H1 (cell line): ENCODE data around the gene FAM53B. TPM values are rescaled to one million over a fixed set of nuclear protein-coding genes. Genes with fewer than 3 reads are reported as not detected.

Experiments used
- ATF3 ChIP-seq: IDR thresholded peaks from 2 replicates; pipeline ENCODE4 v1.6.1; 2011; ENCODE audit warnings: low read depth, mild to moderate bottlenecking, low read length; ENCODE audit not compliant: insufficient read depth
- CBX8 ChIP-seq: fragments of 300-800, 300-1000 bp; sonication (generic); IDR thresholded peaks from 2 replicates; pipeline ENCODE4 v1.7.1; 2016; ENCODE audit warnings: low read depth, low read length, borderline replicate concordance
- CHD1 ChIP-seq: IDR thresholded peaks from 2 replicates; pipeline ENCODE4 v1.6.1; 2012; ENCODE audit warnings: low read depth, low read length, improper control_type of control experiment
- JUND ChIP-seq: IDR thresholded peaks from 2 replicates; pipeline ENCODE4 v1.6.1; 2011; ENCODE audit warnings: mild to moderate bottlenecking, improper control_type of control experiment, low read length
- POLR2AphosphoS5 ChIP-seq: IDR thresholded peaks from 2 replicates; pipeline ENCODE4 v1.6.1; 2011; ENCODE audit warnings: low read depth, low read length
- SAP30 ChIP-seq: fragments of 300-600 bp; sonication (generic); IDR thresholded peaks from 2 replicates; pipeline ENCODE4 v1.7.1; 2012; ENCODE audit warnings: low read length, moderate library complexity, mild to moderate bottlenecking, inconsistent platforms; ENCODE audit not compliant: insufficient read depth, insufficient replicate concordance
- USF2 ChIP-seq: IDR thresholded peaks from 2 replicates; pipeline ENCODE4 v1.6.1; 2011; ENCODE audit warnings: low read length, improper control_type of control experiment
- polyA plus RNA-seq, 7 experiments: library from polyadenylated mRNA; depleted of rRNA in 3 of 7; stranded (reverse) in 5 of 7; unstranded in 2 of 7; fragments of >200 nt in 5 of 7; fragments of 200-250 nt in 2 of 7; gene quantifications; 1 replicate in 5 of 7; 2 replicates in 1 of 7; 4 replicates in 1 of 7; pipeline versions ENCODE4 v1.2.1 to v1.2.3, GENCODE V29; 2011 to 2013; ENCODE audit warnings: missing spikeins in 2 of 7, mixed read lengths in 2 of 7
- total RNA-seq: library from RNA; stranded (reverse); fragmentation: NEBNext Ultra II Directional; extraction: Animal tissue kit (Norgen Biotek cat#: 25700); gene quantifications from 2 replicates; pipeline ENCODE4 v1.2.1, GENCODE V29; 2021

FAM53B gene
- total and polyA plus RNA-seq, 2 of the 8 experiments (the other 6 are each of a cell fraction or from before 2014, with no cell fraction given), result 5.3 to 14.4 TPM

- TF ChIP-seq ATF3 (no peak), CHD1 (no peak), JUND (no peak), POLR2AphosphoS5 (no peak), SAP30 (no peak), USF2 (no peak), CBX8 (no peak)
These were observed 104.5 kb downstream of the FAM53B start (continued) for GRCh38 chr10:124639646-124640045.
